Measurements from ENCODE around the gene ENTR1.

ENTR1 gene

GRCh38 chr9:136410500-136411287 is at the start of gene ENTR1, which contains the start of gene PMPCA:
Gene ENTR1 (minus strand): TSS chr9:136410614. CDS start chr9:136410397, 217 bp downstream.
Gene PMPCA (plus strand): TSS chr9:136410658. CDS start chr9:136410669, 11 bp downstream.
- DNase-seq: peak; percentile 91

GRCh38 chr9:136459425-136459824 is 49.0 kb upstream of the ENTR1 start:
- DNase-seq: no peak

GRCh38 chr9:136457326-136457725 is 46.9 kb upstream of the ENTR1 start:
- DNase-seq: no peak

GRCh38 chr9:136456258-136456657 is 45.8 kb upstream of the ENTR1 start:
- no peak for DNase-seq

GRCh38 chr9:136455043-136456002 is 44.9 kb upstream of the ENTR1 start:
- DNase-seq: no peak

GRCh38 chr9:136454026-136454796 is 43.8 kb upstream of the ENTR1 start:
- DNase-seq: no peak

- DNase-seq: no peak
Measured at GRCh38 chr9:136453326-136453725, 42.9 kb upstream of the ENTR1 start.

- no peak for DNase-seq
Measured at GRCh38 chr9:136451221-136451877, 40.9 kb upstream of the ENTR1 start.

- no peak for DNase-seq
Measured at GRCh38 chr9:136448655-136449054, 38.2 kb upstream of the ENTR1 start.

- no peak for DNase-seq
Measured at GRCh38 chr9:136447173-136447778, 36.9 kb upstream of the ENTR1 start.

GRCh38 chr9:136445799-136446198 is 35.4 kb upstream of the ENTR1 start:
- DNase-seq: no peak

GRCh38 chr9:136444102-136444501 is 33.7 kb upstream of the ENTR1 start:
- DNase-seq: no peak

- no peak for DNase-seq
Measured at GRCh38 chr9:136443687-136444086, 33.3 kb upstream of the ENTR1 start.

GRCh38 chr9:136443087-136443486 is 32.7 kb upstream of the ENTR1 start:
- no peak for DNase-seq

GRCh38 chr9:136442265-136442664 is 31.9 kb upstream of the ENTR1 start:
- no peak for DNase-seq

GRCh38 chr9:136441681-136442245 is 31.3 kb upstream of the ENTR1 start:
- DNase-seq: no peak

GRCh38 chr9:136441191-136441680 is 30.8 kb upstream of the ENTR1 start:
- DNase-seq: no peak

- DNase-seq: peak; percentile 76
Measured at GRCh38 chr9:136439481-136440408, 29.3 kb upstream of the ENTR1 start, which contains the start of gene INPP5E. Gene INPP5E (minus strand): TSS chr9:136439845. CDS start chr9:136439419, 426 bp downstream.

- peak; percentile 39 for DNase-seq
Measured at GRCh38 chr9:136438548-136439480, 28.4 kb upstream of the ENTR1 start.
